Measurements from ENCODE around the gene PHF21A.
A peak's percentile ranks its signal among the peaks of the same experiment; 100 is the strongest.

The PHF21A gene

GRCh38 chr11:45973601-45974000 is 147.7 kb downstream of the PHF21A start:
- DNase-seq: no peak

GRCh38 chr11:45968901-45969300 is 152.4 kb downstream of the PHF21A start:
- no peak for DNase-seq

GRCh38 chr11:45967506-45967905 is 153.7 kb downstream of the PHF21A start:
- no peak for DNase-seq

GRCh38 chr11:45964911-45965389 is 156.3 kb downstream of the PHF21A start:
- DNase-seq: peak; percentile 29

GRCh38 chr11:45961751-45962240 is 159.5 kb downstream of the PHF21A start:
- no peak for DNase-seq

- no peak for DNase-seq
Measured at GRCh38 chr11:45960387-45961095, 160.7 kb downstream of the PHF21A start.

- DNase-seq: no peak
Measured at GRCh38 chr11:45959851-45960250, 161.4 kb downstream of the PHF21A start.

GRCh38 chr11:45949992-45950407 is 171.3 kb downstream of the PHF21A start:
- no peak for DNase-seq

GRCh38 chr11:45948356-45948755 is 172.9 kb downstream of the PHF21A start:
- no peak for DNase-seq

- no peak for DNase-seq
Measured at GRCh38 chr11:45947885-45948284, 173.4 kb downstream of the PHF21A start.

GRCh38 chr11:45945397-45945999 is 175.8 kb downstream of the PHF21A start:
- DNase-seq: no peak

GRCh38 chr11:45942381-45942780 is 178.9 kb downstream of the PHF21A start:
- DNase-seq: no peak

GRCh38 chr11:45941285-45941684 is 180.0 kb downstream of the PHF21A start:
- DNase-seq: no peak

GRCh38 chr11:45939836-45940235 is 181.4 kb downstream of the PHF21A start:
- DNase-seq: no peak

- no peak for DNase-seq
Measured at GRCh38 chr11:45937916-45938315, 183.3 kb downstream of the PHF21A start.

GRCh38 chr11:45936511-45937054 is 184.7 kb downstream of the PHF21A start:
- DNase-seq: no peak

GRCh38 chr11:45935349-45936064 is 185.7 kb downstream of the PHF21A start:
- no peak for DNase-seq

GRCh38 chr11:45934580-45935318 is 186.5 kb downstream of the PHF21A start:
- DNase-seq: no peak

- DNase-seq: no peak
Measured at GRCh38 chr11:45933846-45934579, 187.2 kb downstream of the PHF21A start.

GRCh38 chr11:45933131-45933831 is 188.0 kb downstream of the PHF21A start:
- no peak for DNase-seq

GRCh38 chr11:45932217-45932616 is 189.0 kb downstream of the PHF21A start:
- no peak for DNase-seq
